Choroid plexus epithelial cell (primary cell): ENCODE results near the gene TXN2.

ENCODE experiments used
- DNase-seq: peaks from one replicate; pipeline ENCODE4 v3.0.0-alpha.2; 2010; ENCODE audit warnings: low read depth
- H3K4me3 ChIP-seq: 2 replicates; pipeline ENCODE4 v1.5.1; 2011; ENCODE audit warnings: low read depth, mild to moderate bottlenecking, control low read depth, low read length, moderate library complexity
- TF ChIP-seq, protein P1 (sequence below): conservative IDR thresholded peaks from 2 replicates; pipeline ENCODE4 v1.5.1; 2011; ENCODE audit warnings: low read depth, mild to moderate bottlenecking, control low read depth, inconsistent platforms, low read length, moderate library complexity

TXN2 gene

DNA sequence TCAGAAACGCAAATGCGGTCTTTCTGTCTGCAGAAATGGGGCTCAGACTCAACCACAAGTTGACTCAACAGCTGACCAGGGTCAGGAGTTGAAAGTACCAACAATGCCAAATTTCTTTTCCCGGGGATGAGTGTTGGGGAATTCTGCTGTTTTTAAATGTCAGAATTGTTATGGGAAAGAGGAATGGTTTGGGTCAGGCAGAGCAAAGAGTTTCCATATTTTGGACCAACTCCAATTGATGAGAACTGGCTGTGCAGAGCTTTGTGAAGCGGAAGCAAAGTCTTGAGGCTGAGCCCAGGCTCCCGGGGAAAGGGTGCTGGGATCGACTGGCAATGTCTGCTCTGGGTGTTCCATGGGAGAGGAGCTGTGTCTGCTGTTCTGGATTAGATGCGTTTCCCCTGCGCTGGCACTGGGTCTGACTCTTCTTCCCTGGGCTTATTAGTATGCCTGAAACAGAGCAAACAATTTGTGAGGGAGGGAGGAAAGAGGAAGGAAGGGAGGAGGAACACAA lies 36.2 kb downstream of the TXN2 start:
- TF ChIP-seq, protein P1, sequence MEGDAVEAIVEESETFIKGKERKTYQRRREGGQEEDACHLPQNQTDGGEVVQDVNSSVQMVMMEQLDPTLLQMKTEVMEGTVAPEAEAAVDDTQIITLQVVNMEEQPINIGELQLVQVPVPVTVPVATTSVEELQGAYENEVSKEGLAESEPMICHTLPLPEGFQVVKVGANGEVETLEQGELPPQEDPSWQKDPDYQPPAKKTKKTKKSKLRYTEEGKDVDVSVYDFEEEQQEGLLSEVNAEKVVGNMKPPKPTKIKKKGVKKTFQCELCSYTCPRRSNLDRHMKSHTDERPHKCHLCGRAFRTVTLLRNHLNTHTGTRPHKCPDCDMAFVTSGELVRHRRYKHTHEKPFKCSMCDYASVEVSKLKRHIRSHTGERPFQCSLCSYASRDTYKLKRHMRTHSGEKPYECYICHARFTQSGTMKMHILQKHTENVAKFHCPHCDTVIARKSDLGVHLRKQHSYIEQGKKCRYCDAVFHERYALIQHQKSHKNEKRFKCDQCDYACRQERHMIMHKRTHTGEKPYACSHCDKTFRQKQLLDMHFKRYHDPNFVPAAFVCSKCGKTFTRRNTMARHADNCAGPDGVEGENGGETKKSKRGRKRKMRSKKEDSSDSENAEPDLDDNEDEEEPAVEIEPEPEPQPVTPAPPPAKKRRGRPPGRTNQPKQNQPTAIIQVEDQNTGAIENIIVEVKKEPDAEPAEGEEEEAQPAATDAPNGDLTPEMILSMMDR: no peak
- H3K4me3 ChIP-seq: no peak overlapping the region
- DNase-seq: peak; percentile 93

DNA sequence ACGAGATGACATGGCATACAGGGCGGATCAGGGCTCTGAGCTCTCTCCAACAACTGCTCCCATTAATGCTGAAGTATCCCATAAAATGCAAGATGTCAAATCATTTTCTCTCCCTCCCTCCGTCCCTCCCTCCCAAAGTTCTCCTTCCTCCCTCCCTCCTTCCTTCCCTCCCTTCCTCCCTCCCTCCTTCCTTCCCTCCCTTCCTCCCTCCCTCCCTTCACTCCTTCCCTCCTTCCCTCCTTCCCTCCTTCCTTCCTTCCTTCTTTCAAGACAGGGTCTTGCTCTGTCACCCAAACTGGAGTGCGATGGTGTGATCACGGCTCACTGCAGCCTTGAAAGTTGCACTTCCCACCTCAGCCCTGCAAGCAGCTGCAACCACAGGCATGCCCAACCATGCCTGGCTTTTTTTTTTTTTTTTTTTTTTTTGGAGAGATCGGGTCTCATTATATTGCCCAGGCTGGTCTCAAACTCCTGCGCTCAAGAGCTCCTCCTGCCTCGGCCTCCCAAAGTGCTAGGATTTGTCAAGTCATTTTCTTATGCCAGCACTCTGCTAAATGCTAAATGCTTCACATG lies 38.2 kb downstream of the TXN2 start:
- no peak overlapping the region for H3K4me3 ChIP-seq
- peak; percentile 43 for DNase-seq
- TF ChIP-seq, protein P1: no peak

DNA sequence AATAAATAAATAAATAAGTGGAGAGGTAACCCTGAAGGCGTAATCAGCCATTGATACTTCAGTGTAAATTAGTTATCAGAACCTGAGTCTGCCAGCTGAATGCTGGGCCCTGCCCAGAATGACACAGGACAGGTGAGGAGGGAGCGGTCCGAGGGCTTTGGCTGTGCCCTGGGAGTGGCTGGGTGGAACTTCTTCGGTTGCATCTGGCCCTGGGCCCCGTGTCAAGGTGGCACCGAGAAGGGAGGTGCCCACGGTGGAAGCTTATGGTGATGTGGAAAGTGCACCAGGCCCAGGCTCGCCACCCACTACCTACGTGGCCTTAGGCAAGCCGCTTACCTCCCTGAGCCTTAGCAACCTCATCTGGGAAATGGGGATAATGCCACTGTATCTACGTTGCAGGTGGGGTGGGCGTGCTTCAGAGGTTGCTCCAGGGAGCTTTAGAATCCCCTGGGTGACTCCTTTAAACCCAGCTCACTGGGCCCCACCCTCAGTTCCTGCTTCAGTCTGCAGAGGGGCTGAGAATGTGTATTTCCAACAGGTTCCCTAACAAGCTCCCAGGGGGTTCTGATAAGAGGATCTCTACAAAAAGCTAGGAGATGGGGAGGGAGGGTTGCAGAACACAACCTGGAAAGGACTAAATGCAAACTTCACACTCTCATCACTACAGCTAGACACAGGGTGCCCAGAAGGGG lies 38.8 kb downstream of the TXN2 start:
- TF ChIP-seq, protein P1: no peak
- no peak overlapping the region for H3K4me3 ChIP-seq
- no peak for DNase-seq

DNA sequence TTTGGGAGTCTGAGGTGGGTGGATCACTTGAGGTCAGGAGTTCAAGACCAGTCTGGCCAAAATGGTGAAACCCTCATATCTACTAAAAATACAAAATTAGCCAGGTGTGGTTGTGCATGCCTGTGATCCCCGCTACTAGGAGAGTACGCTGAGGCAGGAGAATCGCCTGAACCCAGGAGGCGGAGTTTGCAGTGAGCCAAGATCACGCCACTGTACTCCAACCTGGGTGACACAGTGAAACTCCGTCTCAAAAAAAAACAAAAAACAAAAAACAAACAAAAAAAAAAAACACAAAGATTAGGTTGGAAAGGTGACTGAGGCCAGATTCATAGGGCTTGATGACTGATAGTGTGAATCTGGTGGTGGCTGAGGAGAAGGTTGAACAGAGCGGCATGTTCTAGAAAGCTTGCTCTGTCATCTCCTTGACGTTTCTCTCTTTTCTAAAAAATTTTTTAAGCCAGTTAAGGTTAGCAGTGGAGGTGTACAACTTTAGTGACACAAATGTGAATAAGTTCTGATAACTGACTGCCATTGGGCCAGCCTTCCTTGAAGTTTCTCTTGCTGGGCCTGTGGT lies 40.9 kb downstream of the TXN2 start:
- DNase-seq: no peak
- H3K4me3 ChIP-seq: no peak overlapping the region
- TF ChIP-seq, protein P1: no peak

DNA sequence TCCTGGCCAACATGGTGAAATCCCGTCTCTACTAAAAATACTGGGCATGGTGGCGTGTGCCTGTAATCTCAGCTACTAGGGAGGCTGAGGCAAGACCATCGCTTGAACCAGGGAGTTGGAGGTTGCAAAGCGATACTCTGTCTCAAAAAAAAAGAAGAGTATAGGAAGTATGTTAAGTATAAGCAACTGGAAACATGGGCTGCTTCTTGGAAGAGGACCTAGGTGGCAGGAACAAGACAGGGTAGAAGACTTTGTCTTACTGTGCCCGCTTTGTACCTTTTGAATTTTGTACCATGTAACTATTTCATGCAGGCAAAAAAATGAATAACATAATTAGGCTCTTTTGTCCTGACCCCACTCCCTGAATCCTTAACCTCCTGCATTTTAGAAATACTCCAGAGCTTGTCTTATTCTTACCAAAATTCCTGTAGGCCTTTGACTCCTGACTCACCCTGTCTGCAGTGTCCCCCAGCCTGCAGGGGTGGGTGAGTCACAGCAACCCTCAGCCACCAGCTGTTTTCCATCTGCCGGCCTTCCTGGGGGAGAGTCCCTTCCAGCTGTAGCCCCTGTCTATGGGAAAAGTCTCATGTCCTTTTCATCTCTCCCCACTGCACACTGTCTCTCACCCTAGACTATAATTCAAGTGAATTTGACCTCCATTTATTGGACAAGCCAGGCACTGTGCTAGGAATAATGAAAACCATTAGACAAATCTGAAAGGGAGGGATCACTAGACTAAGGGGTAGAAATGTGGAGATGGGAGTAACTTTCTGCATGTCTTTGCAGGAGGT lies 41.8 kb downstream of the TXN2 start:
- peak; percentile 94 for DNase-seq

More for the DNA sequence above, 41.8 kb downstream of the TXN2 start:
- TF ChIP-seq, protein P1: no peak
- no peak overlapping the region for H3K4me3 ChIP-seq
